ENCODE measurements around the gene ZFHX3.
"Not testable (repeated sequence)": the region's sequence is repeated elsewhere in the genome, so short reads cannot be mapped to it uniquely, and the experiment has no call there.

The ZFHX3 gene, protein sequence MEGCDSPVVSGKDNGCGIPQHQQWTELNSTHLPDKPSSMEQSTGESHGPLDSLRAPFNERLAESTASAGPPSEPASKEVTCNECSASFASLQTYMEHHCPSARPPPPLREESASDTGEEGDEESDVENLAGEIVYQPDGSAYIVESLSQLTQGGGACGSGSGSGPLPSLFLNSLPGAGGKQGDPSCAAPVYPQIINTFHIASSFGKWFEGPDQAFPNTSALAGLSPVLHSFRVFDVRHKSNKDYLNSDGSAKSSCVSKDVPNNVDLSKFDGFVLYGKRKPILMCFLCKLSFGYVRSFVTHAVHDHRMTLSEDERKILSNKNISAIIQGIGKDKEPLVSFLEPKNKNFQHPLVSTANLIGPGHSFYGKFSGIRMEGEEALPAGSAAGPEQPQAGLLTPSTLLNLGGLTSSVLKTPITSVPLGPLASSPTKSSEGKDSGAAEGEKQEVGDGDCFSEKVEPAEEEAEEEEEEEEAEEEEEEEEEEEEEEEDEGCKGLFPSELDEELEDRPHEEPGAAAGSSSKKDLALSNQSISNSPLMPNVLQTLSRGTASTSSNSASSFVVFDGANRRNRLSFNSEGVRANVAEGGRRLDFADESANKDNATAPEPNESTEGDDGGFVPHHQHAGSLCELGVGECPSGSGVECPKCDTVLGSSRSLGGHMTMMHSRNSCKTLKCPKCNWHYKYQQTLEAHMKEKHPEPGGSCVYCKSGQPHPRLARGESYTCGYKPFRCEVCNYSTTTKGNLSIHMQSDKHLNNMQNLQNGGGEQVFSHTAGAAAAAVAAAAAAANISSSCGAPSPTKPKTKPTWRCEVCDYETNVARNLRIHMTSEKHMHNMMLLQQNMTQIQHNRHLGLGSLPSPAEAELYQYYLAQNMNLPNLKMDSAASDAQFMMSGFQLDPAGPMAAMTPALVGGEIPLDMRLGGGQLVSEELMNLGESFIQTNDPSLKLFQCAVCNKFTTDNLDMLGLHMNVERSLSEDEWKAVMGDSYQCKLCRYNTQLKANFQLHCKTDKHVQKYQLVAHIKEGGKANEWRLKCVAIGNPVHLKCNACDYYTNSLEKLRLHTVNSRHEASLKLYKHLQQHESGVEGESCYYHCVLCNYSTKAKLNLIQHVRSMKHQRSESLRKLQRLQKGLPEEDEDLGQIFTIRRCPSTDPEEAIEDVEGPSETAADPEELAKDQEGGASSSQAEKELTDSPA (N-terminal part only)

DNA sequence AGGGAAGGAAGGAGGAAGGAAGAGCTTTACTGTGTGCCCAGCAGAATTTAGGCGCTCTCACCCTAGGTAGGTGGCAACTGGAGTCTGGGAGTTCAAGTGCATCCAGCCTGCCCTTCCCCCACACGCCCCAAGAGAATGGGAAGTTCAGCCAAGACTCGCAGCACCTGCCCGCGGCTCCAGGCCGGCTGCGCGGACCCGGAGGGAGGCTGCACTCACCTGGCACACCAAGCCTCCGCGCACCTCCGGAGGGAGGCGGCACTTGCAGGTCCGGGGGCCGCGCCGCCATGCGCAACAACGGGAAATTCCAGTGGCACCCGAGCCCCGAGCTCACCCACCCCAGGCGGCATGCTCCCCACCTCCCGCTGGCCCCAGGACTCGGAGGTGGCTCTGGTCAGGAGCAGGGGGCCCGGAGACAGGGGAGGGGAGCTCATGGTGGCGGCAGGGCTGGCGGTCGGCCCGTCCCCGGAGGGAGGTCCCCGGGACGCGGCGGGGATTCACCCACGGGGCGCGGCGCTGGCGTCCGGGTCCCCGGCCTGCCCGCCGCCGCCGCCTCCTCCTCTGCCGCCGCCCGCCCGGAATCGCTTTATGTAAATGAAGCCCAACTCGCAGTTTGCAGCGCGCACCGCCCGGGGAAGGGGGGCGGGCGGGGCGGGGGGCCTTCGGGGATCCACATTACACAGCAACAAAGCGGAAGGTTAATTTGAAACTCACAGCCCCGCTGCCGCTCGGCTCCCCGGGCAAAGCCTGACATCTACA is at the start of gene ZFHX3:
TSS of gene ZFHX3 (minus strand) at position 593 of the 756 bp plus-strand sequence. CDS start 87,983 bp downstream, outside the sequence.
- peak; percentile 49 for DNase-seq

DNA sequence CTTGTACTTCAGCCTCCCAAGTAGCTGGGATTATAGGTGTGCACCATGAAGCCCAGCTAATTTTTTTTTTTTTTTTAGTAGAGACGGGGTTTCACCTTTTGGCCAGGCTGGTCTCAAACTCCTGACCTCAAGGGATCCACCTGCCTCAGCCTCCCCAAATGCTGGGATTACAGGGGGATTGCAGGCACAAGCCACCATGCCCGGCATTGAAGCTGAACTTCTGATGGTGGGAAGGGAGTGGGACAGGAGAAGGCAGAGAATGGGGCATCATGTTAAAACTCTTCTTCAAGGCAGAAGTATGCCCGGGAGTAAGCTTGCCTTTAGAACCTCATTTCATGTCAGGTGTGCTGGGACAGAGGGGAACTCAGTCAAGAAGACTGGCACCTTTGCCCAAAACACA is 48.6 kb upstream of the ZFHX3 start:
- DNase-seq: no peak

DNA sequence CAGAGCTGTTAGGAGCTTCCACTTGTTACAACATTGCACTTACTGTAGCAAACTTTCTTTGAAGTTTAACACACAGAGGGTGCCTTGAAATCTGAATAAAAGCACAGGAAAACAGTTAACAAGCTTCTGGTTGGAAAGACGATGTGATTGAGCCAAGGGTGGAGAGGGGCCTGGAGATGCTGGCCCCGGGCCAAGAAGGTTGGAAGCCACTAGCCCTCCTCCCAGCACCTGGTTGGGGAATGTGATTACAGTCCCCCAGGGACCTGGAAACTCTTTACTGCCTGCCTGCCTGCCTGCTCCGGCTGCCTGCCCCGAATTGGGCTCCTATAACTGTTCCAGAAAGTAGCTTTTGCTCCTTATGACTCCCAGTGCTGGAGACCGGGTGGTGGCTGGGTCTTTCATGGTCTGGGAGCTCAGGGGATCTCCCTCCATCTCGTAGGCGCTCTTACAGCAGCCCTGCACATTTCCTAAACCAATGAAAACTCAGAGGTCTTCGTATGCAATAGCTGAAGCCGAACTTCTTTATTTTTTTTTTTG is 48.0 kb upstream of the ZFHX3 start:
- no peak for DNase-seq

DNA sequence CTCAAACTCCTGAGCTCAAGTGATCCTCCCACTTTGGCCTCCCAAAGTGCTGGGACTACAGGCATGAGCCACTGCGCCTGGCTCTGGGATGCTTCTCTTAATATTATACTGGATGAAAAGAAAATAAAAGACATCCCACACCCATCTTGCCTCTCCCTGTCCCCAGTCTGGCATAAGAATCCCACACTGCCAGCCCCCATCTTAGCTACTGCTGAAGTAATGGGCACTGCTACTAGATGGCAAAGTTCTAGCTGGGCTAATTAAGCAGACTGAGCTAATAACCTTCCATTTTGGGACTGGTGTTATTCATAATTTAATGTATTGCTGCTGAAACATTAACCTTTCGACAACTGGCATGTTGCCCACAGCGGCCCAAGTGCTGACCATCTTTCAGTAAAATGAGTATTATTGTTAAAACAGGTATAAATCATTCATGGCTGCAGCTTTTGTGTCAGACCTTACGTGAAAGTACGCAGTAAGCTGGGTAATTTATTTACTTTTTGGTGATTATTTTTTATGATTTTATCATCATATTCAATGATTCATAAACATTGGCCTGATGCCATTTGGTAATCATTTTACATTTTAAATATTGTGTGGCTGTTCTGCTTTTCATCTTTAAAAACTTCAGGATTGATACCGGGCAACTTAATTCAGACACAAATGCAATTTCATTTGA is 47.4 kb upstream of the ZFHX3 start:
- DNase-seq: no peak

DNA sequence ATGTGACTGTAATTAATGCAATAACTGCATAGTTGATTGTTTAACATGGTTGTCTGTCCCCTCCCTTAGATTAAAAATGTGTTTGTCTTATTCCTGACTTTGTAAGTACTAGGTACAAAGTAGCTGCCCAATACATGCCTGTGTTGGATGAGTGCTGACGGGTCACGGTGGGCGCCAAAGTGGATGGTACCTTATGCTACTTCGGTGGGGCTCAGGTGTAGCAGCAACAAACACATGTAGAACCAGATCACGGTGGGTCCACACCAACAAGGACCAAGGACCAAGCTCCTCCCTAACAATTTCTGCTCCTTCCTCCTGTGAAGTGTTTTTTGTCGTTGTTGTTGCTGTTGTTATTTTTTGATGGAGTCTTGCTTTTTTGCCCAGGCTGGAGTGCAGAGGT is 46.4 kb upstream of the ZFHX3 start:
- no peak for DNase-seq

DNA sequence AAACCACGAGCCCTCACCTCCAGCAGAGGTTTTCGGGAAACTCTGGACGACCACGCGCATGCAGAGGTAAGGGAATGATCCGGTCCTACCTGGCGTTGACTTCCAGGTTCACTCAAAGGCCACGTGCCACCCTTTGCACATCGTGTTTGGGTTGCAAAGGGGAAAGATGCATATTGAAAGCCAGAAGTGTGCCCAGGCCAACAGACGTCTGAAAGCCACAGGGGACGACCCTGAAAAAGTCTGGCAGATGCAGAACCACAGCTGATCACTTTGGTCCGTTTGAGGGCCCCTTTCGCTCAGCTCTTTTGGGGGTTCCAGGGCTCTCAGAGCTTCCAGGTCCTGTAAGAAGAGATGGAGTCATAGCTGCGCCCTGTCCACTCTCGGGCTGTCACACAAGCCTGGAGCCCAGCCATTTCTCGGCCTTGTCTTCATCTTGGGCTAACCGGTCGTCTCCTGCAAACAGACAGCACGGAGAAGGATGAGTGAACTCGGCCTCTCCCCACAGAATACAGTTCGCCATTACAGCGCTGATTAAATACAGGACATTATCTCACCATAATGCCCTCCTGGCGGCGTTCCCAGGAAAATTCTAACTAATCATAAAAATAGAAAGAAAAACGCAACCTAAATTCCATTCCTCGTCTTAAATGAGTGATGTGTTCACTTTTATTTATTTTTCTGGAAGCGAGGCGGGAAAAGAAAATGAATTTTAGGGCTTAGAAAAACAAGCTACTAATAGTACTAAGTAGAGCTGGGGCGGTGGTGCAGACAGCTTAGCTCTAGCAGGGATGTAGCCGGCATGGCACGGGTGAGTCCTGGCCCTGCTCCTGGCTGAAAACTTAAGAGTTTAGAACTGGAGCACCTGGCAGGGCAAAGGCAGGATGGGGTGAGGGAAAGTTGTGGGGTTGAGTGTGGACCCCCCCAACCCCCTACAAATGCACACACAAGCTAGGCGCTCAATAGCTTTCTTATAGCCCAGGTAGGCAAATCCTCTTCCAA is 45.5 kb upstream of the ZFHX3 start:
- DNase-seq: no peak

DNA sequence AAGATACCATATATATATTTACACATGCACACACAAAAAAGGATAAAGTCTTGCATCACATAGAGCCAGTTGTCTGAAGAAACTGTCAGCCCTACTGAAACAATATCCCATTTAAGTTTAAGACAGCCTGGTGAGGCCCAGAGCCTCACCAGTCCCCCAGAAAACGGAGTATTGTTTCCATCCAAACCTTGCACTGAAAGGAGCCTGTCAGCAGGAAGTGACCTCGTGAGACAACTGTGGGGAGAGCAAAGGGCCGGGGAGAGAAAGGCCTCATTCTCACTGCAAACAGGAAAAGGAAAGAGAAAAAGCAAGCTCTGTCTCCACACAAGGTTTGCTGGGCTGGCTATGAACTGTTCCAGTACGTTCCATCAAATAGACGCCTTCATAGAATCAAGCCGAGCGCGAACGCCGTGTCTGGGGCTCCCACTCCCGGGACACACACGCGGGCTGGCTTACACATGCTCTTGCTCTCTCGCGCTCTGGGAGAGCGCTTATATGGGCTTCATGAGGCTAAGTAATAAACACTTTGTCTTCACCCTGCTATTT is 44.4 kb upstream of the ZFHX3 start:
- DNase-seq: no peak

DNA sequence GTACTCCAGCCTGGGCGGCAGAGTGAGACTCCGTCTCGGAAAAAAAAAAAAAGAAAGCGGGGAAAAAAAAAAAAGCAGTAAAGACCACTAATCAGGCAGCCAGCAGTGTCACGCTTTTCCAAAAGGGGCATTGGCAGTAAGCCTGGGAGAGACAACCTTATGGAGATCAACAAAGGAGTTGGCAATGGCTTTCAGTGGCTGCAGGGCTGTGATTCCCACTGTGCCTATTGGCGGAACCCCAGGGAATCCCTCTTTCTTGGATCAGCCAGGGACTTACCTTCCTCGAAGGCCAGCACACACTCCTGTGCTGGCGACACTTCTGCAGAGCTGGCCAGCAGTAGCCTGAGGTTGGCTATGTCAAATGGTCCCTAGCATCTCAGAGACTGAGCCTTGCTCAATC is 43.2 kb upstream of the ZFHX3 start:
- no peak for DNase-seq

DNA sequence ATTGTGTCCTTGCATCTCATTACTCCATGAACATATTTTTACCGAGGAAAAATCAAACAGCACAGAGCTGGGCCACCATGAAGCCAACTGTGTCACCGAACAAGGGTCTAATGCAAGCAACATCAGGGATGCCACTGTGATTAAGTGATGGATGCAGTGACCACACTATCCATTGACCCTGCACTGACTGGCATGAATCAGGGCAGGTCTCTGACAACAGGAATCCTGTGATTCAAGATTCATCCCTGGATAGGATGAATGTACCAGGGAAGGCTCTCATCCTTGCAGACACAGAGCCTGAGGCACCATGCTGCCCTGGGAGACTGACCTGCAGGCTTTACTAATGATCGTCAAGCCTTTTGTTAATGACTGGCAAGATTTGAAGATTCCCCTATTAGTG is 41.5 kb upstream of the ZFHX3 start:
- no peak for DNase-seq

DNA sequence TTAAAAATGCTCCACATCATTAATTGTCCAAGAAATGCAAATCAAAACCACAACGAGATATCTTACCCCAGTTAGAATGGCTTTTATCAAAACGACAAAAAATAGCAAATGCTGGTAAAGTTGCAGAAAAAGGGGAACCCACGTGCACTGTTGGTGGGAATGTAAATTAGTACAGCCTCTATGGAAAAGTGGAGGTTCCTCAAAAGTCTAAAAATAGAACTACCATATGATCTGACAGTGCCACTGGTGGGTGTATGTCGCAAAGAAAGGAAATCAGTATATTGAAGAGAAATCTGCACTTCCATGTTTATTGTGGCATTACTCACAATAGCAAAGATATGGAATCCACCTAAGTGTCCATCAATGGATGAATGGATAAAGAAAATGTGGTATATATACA is 38.2 kb upstream of the ZFHX3 start:
- no peak for DNase-seq

DNA sequence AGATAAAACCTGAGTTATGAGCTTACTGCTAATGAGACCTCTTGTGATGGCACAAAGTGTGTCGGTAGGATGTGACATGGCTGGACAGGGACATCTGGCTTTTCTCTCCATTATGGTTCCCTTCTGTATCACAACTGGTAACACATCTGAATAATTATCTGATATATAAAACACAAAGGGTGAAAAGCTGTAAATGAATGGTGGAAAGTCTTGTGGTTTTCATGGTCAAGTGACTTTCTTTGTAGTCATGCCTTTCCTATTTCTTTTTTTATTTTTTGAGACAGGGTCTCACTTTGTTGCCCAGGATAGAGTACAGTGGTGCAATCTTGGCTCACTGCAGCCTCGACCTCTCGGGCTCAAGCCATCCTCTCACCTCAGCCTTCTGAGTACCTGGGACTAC is 35.3 kb upstream of the ZFHX3 start:
- DNase-seq: no peak

DNA sequence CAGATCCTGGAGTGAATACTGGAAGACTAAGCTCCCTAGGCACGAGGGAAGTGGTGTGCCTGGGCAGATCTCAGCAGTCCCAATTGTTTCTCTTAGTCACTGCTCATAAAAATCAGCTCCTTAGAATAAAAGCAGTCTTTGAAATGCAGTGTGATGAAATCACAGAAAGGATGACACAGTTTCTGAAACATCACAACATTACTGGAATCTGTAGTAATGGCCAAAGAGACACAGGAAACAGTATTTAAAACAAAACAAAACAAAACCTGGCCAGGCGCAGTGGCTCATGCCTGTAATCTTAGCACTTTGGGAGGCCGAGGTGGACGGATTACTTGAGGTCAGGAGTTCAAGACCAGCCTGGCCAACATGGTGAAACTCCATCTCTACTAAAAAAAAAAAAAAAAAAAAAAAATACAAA is 34.7 kb upstream of the ZFHX3 start:
- not testable (repeated sequence) for DNase-seq

DNA sequence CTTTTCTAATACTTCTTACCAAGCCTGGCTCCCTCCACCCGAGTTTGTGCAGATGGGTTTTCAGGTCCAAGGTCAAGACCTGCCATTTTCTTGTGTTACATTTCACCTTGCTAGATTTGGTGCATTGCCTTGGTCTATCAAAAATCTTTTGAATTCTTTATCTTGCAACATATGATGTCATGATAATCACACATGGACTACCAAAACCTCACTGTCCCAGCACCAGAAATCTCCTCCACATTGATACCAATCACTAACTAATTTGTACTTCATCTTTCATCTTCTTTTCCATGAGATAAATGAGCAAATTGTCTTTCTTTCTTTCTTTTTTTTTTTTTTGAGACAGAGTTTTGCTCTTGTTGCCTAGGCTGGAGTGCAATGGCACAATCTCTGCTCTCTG is 33.0 kb upstream of the ZFHX3 start:
- no peak for DNase-seq

DNA sequence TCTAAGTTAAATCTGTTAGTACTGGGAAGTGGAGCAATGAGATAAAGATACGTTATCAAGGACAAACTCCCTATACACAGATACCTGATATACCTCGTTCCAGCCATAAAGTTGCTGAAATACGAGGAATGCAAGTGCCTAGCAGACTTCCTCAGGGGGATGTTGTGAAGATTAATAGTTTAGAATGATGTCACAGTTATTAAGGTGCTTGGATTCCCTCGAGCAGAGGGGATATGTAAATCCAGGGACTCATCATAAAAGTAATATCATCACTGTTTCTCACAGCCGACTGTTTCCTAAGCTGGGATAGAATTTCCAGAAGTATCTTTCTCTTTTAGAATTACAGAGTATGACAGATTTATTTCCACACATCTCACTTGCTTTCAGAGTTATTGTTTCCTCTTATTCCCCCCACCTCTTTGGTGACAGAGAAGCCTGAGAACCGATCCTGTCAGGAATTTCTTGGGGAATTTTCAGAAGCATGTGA is 28.4 kb upstream of the ZFHX3 start:
- no peak for DNase-seq

DNA sequence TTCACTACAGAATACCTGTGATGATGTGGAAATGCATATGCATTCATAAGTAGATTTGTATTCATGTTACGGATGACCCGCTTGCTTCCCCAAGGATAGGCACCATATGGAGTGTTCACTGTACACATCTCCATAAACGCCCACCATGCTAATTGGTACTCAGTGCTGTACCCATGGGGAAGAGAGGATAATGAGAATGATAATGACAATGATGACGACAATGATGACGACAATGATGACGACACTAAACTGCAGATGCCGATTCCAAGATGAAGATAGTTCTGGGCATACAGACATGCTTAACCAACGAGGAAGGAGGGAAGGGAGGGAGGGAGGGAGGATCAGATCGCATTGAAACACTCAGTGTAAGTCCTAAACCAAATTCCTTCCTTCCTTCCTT is 26.5 kb upstream of the ZFHX3 start:
- DNase-seq: no peak

DNA sequence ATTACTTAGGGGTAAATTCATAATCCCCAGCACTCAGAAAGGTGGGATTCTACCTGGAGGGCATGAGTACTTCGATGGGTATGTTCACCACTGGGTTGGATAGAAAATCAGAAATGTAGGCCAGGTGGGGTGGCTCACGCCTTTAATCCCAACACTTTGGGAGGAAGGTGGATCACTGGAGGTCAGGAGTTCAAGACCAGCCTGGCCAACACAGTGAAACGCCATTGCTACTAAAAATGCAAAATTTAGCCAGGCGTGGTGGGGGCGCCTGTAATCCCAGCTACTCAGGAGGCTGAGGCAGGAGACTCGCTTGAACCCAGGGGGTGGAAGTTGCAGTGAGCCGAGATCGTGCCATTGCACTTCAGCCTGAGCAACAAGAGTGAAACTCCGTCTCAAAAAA is 24.1 kb upstream of the ZFHX3 start:
- DNase-seq: not testable (repeated sequence)

DNA sequence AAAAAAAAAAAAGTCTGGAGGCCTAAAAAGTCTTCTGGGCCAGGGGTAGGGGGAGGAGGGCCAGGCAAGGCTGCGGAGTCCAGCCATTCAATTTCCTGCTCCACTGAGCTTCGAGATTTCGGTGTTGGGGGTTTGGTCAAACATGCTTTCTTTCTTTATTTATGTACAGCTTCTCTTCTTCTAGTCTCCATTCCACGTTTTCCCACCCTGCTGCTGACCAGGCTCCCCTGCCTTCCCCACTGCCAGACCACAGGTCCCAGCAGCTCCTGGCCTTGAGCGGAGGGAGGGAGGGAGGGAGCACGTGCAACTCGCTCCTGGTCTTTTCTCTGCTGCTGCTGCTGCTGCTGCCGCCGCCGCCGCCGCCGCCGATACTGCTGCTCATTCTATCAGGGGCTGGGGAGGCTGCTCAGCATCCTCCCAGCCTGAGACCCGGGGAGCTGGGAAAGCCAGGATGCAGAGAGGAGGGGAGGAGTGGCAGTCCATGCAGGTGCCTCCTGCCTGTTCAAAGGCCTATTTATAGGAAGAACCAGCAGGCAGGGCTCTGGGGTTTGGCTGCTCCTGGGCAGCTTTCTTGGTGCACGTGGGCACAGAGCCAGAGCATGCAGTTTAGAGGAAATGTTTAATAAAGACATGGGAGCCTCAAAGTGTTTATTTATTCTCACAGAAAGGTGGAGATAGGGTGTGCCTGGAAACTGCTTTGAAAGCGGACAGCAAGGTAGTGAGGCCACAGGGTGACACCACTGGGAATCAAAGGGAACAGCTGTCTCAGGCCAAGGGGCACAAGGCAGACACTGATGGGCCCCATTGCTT is 23.4 kb upstream of the ZFHX3 start:
- DNase-seq: no peak

DNA sequence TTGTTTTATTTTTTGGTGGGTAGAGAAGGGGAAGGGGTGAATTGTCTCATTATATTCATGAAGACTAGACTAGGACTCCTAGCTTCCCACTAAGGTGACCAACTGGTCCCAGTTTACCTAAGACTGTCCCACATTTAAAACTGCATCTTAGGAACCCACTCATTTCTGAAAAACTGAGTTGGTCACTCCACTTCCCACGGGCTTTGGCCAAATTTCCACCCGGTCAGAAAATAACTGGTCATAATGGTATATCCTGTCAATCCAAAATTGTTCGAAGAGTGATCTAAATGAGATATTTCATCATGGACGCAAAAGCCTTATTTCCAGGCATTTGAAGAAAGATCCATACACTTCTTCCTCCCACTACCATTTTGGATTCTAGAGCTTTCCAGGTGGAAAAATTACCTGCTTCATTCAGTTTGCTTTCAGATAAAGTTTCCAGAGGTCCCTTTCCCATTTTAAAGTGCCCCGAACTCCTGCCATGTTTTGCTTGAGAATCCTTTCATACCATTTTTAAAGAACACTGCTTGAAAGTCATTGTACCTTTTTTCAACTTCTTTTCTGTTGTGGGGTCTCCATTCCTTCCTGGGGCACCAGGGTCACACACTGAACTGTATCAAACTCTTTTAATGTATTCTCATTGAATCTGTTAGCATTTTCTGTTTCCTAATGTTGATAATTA is 21.8 kb upstream of the ZFHX3 start:
- DNase-seq: no peak

Measured in hematopoietic multipotent progenitor cell treated with erythropoietin and hydrocortisone succinate and interleukin-3 and kit ligand, for 6 days (in vitro differentiated cells).